HUDEP-2 (cell line): ENCODE measurements around the gene MYCN.
"Not testable (repeated sequence)": the region's sequence is repeated elsewhere in the genome, so short reads cannot be mapped to it uniquely, and the experiment has no call there.

Source experiments
- DNase-seq, 76 experiments: peaks; one replicate each; lab custom pipeline; 2025; ENCODE audit not compliant: unreplicated experiment in 76 of 76; lab: John Stamatoyannopoulos, UW

The MYCN gene

DNA sequence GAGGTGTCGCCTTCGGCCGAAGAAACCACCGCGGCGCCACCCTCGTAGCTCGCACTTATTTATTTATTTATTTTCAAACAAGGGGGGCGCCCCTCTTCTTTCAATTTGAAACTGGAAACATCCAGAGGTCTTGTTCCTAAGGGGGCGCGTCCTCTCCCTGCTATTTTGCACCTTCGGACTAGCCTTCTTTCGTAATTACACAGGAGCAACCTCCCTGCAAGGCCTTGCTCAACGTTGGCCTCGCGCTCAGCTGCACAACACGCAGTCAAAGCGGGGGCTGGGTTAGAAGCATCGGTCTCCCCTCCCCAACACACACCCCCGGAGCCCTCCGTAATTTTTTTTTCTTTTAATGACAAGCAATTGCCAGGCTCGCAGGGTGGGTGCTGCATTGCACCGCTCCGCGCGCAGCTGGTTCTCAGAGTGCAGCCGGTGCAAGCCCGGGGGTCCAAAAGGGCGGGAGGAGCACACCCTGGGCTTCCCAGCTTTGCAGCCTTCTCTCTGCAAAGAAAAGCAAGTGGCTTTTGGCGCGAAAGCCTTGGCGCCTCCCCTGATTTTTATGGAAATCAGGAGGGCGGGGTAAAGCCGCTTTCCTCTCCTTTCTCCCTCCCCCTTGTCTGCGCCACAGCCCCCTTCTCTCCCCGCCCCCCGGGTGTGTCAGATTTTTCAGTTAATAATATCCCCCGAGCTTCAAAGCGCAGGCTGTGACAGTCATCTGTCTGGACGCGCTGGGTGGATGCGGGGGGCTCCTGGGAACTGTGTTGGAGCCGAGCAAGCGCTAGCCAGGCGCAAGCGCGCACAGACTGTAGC, at the start of gene MYCN:
Gene MYCN (plus strand): TSS at position 697 of the 807 bp plus-strand sequence. CDS start 1,515 bp downstream, outside the sequence.
- DNase-seq: peak in 28 of 76 experiments; percentile 1 to 41 (median 10)

DNA sequence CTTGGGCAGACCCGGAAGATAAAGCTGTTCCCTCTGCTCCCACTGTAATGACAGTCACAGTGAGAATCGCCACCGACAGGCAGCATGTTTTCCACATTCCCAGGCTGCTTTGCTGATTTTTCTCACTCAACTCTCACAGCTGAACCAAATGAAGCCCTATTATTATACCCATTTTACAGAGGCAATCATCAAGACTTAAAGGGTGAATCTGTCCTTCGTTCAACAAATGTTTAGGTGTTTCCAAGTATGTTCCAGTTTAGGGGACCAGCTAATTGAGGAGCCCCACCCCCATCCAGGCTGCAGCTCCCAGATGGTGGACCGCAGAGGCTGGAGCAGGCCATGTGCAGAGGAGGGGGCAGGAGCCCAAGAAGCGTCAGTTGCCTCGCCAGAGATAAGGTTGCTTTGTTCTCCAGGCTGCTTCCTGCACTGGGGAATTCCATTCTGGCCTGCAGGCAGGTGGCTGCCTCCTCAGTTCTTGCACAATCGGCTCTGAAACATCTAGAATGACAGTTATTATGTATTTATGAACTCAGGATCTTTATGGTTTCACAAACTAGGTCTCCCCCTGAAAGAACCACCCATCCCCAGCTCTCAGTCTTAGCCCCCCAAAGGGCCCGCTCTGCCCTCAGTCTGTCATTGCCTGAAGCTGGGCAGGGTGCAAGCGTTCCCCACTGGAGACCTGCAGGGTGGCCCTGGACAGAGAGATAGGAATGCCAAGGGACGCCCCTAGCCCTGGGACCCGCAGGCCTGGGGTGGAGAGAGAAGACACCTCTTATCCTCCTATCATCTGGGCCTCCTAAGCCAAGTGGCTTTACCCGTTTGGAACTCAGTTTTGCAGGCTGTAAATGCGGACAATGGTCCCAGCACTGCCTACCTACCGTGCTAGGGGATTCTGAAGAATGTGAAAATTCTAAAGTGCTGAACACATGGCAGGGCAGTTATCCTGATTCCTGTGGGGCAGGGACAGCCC, 49.1 kb upstream of the MYCN start:
- DNase-seq: no peak

DNA sequence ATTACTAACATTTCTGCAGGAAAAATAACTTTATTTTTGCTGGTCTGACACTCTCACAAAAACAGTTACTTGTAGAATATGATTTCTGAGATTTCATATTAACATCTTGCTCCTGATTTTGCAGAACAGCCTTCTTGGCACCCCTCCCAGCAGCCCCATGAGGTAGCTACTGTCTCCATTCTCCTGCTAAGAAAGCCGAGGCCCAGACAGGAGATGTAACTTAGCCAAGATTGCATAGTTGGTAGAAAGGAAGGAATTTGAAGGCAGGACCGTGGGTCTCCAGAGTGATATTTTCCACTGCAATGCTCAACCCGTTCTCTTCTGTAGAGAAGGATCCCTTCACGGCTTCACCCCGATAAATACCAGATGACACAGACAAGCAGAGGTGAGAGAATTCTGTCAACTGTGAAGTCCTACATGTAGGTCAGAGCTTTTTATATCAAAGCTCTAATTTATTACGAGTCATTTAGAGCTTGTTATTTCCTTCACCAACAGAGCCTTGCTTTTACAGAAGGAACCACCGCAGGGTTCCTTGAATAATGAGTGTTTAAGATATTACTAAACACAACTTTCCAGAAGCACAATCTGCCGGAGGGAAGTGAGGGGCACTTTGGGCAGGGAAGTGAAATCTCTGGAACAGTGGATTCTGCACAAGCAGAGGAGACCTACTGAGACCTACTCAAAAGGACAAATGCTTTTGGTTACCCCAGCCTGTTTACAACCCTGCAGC, 48.0 kb upstream of the MYCN start:
- DNase-seq: no peak

DNA sequence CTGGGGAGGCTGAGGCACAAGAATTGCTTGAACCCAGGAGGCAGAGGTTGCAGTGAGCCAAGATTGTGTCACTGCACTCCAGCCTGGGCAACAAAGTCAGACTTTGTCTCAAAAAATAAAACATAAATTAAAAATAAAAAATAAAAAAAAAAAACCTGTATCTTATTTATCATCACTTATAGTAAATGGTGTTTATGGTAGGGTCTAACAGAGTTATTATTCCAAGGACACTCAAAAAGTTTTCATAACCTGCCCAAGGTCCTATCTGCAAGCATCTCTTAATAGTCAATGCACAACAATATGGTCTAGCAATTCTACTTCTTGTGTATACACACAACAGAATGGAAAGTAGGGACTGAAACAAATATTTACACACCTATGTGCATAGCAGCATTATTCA, 47.3 kb upstream of the MYCN start:
- no peak for DNase-seq

DNA sequence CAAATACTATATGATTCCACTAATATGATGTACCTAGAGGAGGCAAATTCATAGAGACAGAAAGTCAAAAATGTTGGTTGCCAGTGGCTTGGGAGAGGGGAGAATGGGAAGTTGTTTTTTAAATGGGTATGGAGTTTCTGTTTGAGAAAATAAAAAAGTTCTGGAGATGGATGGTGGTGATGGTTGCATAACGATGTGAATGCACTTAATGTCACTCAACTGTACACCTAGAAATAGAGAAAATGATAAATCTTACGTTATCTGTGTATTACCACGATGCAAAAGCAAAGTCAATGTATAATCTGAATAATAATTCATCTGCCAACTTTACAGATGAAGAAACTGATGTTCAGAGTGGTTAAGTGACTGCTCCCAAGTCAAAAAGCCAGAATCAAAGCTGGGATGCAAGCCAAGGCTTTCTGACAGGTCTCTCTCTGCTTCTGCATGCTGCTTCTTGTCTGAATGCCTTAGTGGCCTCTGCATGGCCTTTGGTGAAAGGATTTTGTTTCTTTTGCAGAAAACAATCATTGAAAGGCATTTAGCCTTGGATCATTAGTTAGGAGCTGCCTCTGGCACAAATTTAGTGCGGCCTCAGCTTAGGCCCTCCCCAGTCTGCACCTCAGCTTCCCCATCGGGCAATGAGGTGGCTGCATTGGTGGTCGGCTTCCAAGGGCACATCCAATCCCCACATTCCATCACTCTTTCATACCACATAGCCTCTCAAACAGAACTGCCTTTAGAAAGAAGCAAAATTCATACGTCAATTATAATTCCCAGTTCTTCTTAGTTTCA, 46.5 kb upstream of the MYCN start:
- DNase-seq: no peak

DNA sequence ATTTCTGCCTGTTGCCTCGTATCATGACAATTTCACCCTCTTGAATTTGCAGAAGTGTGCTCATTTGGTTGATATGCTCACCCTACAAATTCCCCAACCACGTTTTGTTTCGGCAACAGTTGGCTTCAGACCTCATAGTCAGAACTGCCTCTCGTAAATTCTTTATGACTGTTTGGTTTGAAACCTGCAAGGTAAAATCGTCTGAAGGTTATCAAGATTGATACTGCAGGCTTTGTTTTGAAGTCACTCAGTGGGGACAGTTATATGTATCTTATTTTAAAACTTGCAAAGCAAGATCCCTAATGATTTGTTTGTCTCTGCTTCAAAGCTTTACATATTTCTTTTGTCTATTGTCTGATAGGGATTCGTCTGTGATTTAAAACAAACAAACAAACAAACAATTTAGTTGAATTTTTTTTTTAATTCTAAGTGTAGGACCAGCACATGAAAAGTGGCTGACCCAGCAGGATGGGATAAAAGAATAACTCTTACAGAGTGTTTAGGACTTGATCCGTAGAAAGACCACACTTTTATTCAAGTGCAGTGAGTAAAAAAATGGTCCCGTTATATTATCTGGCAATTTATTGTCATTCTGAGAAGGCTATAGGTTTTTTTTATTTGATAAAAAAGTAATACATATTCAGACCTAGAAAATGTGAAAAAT, 45.7 kb upstream of the MYCN start:
- no peak for DNase-seq

DNA sequence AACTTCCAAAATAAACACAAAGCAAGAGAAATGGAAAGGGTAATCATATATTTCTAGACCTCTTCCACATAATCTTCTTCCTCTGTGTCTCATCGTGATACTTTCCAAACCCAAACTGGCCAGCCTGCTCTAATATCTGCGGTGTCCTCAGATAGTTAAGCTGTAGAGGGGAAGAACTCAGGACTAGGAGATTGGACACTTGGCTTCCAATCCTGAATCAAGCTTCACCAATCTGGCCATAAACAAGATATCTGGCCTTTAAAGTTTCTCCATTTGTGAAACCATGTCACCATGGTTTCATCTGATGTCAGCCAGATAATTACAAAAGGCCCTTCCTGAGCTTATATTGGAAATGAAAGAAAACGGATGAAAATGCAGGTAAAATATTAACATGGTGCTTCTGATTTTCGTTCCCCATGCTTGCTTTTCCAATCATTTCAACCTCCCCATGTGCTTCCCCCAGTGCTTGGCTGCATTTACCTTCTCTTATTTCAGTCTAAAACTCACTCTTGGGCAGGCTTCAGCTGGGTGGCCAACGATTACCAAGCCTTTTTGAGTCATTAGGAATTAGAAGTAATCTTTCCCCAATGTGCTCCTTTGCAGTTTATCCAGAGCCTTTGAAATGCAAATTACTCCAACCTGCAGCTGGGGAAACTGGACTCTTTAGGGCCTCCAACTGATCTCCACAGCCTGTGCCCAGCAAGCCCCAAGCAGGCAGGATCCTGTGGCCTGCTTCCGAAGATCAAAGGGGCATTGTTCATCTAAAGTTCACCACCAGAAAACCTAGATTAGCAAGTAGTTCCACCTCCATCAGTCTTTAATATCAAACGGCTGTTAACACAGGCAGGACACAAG, 44.5 kb upstream of the MYCN start:
- no peak for DNase-seq

DNA sequence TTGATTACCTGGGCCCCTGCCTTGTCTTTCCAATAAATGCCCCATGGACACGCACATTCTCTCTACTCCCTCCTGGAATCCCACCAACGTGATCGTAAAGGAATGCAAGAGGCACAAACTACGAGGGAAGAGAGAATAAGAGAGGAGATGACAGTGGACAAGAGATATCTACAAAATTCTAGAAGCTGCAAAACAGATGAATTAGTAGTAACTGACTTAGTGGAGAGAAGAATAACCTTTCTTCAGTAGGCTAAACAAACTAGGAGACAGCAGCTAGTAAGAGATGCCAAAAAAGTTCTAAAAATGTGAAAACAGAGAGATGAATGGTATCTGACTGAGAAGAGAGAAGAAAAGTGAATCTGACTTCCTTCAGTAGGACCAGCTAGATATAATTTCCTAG, 43.5 kb upstream of the MYCN start:
- DNase-seq: no peak

DNA sequence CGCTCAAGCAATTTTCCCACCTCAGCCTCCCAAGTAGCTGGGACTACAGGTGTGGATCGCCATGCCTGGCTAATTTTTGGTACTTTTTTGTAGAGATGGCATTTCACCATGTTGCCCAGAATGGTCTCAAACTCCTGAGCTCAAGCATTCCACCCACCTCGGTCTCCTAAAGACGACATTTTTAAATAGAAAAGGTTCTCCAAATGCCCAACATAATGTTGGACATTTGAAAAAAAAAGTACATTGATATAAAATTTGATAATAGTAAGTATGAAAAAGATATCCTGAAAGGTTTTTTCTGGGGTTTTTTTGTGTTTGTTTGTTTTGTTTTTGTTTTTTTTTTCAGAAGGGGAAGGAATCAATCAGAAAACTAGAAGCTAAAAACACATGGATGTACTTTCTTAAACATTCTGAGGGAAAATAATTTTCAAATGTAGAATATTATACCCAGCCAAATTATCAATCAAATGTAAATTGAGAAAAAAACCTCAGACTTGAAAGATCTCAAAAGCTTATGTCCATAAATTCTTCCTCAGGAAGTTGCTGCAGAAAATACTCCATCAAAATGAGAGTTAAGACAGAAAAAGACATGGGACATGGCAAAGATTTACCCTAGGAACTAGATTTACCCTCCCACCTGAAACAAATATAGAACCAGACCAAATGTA, 42.8 kb upstream of the MYCN start:
- no peak for DNase-seq

DNA sequence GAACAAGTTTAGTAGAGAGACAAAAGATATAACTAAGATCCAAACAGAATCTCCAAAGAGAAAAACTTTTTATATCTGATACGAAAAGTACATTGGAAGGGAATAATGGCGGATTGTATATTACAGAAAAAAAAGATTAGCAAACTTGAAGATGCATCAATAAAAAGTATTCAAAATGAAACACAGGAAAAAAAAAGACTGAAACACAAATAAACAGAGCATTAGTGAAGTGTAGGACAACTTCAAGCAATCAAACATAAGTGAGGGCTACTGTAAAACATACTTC, 41.1 kb upstream of the MYCN start:
- DNase-seq: no peak

DNA sequence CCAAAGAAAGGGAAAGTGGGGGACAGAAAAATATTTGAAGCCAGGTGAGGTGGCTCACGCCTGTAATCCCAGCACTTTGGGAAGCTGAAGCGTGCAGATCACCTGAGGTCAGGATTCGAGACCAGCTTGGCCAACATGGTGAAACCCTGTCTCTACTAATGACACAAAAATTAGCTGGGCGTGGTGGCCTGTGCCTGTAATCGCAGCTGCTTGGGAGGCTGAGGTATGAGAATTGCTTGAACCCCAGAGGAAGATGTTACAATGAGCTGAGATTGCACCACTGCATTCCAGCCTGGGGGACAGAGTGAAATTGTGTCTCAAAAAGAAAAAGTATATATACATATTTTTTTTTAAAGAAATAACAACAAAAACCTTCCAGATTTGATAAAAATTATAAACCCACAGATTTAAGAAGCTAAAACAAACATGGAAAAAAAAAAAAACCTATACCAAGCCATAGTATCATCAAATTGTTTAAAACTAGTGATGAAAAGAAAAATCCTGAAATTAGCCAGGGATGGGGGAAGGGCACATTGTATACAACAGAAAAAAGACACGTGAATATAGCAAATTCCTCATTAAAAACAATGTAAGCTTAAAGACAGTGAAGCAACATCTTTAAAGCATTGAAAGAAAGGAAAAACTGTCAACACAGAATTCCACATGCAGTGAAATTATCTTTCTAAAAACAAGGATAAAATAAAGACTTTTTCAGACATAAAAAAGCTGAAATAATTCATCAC, 40.4 kb upstream of the MYCN start:
- no peak for DNase-seq

DNA sequence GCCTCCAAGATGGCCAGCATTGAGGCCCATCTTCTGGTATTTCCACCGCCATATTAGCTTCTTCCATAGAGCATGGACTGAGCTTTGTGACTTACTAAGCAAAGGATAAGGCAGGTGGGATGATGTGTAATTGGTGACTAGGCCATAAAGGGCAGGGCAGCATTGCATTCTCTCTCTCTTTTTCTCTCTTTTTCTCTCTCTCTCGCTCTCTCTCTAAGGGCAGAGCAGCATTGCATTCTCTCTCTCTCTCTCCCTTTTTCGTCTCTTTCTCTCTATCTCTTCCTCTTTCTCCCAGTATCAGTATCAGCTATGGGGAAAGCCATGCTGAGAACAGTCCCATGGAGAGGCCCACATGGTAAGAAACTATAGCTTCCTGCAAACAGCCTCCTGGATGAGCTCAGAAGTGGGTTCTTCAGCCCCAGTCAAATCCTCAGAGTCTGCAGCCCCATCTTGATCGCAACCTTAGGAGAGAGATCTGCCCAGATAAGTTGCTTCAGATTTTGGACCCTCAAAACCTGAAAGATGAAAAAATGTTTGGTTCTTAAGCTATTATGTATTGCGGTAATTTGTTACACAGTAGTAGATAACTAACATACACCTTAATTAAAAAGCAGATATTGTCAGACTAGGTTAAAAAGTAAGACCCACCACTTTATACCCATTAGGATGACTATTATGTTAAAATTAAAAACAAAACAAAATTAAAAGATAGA, 39.1 kb upstream of the MYCN start:
- no peak for DNase-seq

DNA sequence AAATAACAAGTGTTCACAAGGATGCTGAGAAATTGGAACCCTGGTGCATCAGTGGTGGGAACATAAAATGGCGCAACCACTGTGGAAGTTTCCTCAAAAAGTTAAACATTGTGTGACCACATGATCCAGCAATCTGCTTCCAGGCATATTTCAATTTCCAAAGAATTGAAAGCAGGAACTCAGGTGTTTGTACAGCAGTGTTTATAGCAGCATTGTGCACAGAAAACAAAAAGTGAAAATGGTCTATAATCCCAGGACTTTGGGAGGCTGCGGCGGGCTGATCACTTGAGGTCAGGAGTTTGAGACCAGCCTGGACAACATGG, 38.6 kb upstream of the MYCN start:
- no peak for DNase-seq

DNA sequence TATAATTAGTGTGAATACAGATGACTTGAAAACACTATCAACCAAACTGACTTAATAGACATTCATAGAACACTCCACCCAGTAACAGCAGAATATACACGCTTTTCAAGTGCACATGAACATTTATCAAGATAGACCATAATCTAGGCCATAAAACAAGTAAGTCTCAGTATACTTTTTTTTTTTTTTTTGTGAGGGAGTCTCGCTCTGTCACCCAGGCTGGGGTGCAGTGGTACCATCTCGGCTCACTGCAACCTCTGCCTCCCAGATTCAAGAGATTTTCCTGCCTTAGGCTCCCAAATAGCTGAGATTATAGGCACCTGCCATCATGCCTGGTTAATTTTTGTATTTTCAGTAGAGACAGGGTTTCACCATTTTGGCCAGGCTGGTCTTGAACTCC, 36.4 kb upstream of the MYCN start:
- not testable (repeated sequence) for DNase-seq

DNA sequence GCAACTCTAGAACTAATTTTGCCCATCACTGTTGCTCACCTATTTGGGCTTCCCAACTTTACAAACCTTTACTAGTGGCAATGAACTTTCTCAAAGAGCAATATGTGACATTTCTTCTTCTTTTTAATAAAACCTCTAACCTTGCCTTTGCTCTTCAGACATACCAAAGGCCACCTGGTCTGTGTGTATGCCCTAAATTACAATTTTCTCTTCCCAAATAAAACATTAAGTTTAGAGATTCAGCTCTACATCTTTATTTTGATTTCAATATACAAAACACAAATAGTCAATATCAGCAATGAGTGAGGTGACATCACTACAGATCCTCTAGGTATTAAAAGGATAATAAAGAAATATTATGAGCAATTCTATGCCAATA, 35.1 kb upstream of the MYCN start:
- no peak for DNase-seq

DNA sequence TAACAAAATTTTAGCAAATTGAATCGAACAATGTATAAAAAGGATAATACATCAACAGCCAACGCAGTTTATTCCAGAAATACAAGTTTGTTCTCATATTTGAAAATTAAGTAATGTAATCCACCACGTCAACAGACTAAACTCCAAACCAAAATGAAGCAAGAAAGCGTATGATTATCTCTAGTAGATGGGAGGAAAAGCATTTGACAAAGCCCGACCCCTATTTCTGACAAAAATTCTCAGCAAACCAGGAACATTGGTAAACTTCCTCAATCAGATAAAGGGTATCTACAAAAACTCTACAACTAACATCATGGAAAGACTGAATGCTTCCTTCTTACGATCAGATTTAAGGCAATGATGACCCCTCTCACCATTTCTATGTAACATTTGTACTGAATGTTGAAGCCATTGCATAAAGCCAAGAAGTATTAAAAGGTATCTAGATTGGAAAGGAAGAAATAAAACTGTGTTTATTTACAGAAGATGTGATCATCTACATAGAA, 34.3 kb upstream of the MYCN start:
- DNase-seq: no peak

DNA sequence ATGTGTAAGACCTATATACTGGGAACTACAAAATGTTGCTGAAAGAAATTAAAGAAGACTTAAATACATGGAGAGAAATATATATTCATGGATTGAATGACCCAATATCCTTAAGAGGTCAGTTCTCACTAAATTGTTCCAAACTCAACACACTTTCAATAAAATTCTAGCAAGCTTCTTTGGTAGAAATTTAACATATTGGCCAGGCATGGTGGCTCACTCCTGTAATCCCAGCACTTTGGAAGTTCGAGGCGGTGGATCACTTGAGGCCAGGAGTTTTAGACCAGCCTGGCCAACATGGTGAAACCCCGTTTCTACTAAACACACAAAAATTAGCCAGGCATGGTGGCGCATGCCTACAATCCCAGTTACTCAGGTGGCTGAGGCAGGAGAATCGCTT, 33.6 kb upstream of the MYCN start:
- no peak for DNase-seq
